Epithelial cell of proximal tubule (primary cell): ENCODE measurements around the gene MYO9A. TPM values are rescaled to one million over a fixed set of nuclear protein-coding genes. Genes with fewer than 3 reads are reported as not detected.

ENCODE experiments used
- DNase-seq: peaks from one replicate; pipeline ENCODE4 v3.0.0-alpha.2; 2011; ENCODE audit warnings: low read depth
- H3K4me3 ChIP-seq: 2 replicates; pipeline ENCODE4 v1.5.1; 2011; ENCODE audit warnings: low read depth, mild to moderate bottlenecking, low read length
- total RNA-seq: library from RNA; depleted of rRNA; stranded (reverse); fragments of >200 nt; gene quantifications from 2 replicates; pipeline ENCODE4 v1.2.3, GENCODE V29; 2015
- TF ChIP-seq, protein P1 (sequence below): conservative IDR thresholded peaks from 2 replicates; pipeline ENCODE4 v1.5.1; 2012; ENCODE audit warnings: low read depth, mild to moderate bottlenecking, low read length

Gene MYO9A
- total RNA-seq, 1 donor from 2014 or later: 18.1 TPM

DNA sequence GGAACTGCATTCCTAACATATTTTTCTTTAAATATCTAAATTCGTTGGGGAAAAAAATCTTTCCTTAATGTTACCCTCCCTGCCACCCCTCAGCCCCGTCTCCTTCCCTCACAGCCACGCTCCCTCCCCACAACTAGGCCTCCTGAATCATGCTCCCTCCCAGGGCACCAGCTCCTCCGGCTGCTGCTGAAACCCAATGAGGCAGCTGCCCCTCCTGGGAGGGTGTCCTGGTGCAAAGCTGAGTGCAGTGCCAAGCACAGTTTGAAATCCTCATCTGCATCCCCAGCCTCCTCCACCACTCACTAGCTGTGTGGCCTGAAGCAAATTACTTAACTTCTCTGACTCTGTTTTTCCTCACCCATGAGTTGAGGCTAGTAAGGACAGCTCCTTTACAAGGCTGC lies 310.3 kb downstream of the MYO9A start:
- no peak for DNase-seq
- TF ChIP-seq, protein P1, sequence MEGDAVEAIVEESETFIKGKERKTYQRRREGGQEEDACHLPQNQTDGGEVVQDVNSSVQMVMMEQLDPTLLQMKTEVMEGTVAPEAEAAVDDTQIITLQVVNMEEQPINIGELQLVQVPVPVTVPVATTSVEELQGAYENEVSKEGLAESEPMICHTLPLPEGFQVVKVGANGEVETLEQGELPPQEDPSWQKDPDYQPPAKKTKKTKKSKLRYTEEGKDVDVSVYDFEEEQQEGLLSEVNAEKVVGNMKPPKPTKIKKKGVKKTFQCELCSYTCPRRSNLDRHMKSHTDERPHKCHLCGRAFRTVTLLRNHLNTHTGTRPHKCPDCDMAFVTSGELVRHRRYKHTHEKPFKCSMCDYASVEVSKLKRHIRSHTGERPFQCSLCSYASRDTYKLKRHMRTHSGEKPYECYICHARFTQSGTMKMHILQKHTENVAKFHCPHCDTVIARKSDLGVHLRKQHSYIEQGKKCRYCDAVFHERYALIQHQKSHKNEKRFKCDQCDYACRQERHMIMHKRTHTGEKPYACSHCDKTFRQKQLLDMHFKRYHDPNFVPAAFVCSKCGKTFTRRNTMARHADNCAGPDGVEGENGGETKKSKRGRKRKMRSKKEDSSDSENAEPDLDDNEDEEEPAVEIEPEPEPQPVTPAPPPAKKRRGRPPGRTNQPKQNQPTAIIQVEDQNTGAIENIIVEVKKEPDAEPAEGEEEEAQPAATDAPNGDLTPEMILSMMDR: no peak
- no peak overlapping the region for H3K4me3 ChIP-seq

DNA sequence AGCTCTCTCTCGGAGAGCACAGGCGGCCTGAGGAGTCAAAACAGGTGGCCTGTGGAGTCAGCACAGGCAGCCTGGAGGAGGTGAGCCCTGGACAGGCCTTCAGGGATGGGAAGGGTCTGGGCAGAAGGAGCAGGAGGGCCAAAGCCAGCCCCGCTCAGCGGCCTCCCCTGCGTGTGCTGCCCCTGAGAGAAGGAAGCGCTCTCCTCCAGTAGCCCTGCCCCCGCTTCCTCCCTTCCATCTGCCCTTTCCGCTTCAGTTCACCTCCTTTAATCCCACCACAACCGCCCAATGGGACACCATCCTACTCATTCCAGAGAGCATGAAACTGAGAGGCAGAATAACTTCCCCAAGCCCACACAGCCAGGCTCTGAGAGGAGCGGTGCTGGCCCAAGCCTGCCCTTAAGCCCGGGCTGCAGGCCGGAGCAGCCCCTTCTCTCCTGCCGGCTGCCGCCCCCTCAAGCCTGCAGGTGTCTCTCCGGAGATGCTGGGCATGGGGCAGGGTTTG lies 310.8 kb downstream of the MYO9A start:
- no peak overlapping the region for H3K4me3 ChIP-seq
- DNase-seq: no peak
- TF ChIP-seq, protein P1: no peak

DNA sequence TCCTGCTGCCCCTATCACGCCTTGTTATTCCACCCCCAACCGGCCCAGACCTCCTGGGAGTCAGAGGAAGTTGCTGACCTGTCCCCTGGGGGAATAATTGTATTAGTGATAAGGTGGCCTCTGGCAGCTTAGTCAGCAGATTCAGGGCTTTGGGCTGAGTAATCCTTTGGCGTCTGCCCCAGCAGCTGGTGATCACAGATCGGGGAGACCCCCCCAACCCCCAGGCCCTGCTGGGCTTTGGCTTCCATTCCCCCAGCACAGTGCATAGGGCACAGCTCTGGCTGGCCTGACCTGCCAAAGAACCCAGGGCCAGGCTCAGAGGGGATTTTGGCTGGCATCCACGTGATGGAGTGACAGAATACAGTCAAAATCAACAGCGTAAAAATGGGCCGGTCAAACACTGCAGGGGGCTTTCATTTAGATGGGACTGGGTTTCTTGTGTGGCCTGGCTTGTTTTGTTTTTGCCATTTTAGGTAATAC lies 311.5 kb downstream of the MYO9A start:
- no peak overlapping the region for H3K4me3 ChIP-seq
- TF ChIP-seq, protein P1: no peak
- no peak for DNase-seq

GRCh38 chr15:71804695-71805470 lies 313.1 kb downstream of the MYO9A start:
- no peak for DNase-seq
- TF ChIP-seq, protein P1: no peak
- no peak overlapping the region for H3K4me3 ChIP-seq

GRCh38 chr15:71804226-71804625 lies 313.7 kb downstream of the MYO9A start:
- TF ChIP-seq, protein P1: no peak
- DNase-seq: no peak

DNA sequence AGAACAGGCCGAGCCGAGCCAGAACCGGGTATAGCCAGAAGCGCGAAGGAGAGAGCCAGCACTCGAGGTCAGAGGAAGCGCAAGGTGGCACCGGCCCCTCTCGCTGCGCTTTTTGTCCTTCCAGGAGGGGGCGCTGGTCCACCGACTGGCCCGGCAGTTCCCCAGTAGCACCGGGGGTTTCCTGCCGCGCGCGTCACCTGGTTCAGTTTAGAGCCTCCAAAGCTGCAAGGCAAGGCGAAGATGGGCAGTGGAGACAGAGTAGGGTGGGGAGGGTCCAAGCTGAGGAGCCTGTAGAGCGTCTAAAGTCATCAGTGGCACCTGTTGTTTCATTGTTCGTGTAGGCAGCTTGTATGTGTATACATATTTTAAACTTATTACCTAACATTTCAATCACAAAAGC lies 315.2 kb downstream of the MYO9A start:
- TF ChIP-seq, protein P1: peak; percentile 49
- DNase-seq: no peak
- H3K4me3 ChIP-seq: no peak overlapping the region

More at GRCh38 chr15:71804226-71804625, 313.7 kb downstream of the MYO9A start:
- H3K4me3 ChIP-seq: no peak overlapping the region
